Gastroesophageal sphincter (tissue), 4 donors: ENCODE data around the gene KRT38. TPM values are rescaled to one million over a fixed set of nuclear protein-coding genes. Genes with fewer than 3 reads are reported as not detected.
A peak's percentile ranks its signal among the peaks of the same experiment; 100 is the strongest.

ENCODE experiments used
- ATAC-seq: fragments of 150-250 bp; one replicate; pipeline ENCODE4 v1.9.1; 2016; ENCODE audit warnings: mild to moderate bottlenecking, moderate library complexity
- H3K27ac ChIP-seq, 4 donors: fragments of 200-600 bp; sonication (generic) in 3 of 4; 1 replicate in 3 of 4; 2 replicates in 1 of 4; pipeline ENCODE4 v1.5.1; 2016 to 2019
- H3K27me3 ChIP-seq: fragments of 200-600 bp; sonication (generic); one replicate; pipeline ENCODE4 v1.5.1; 2019
- H3K36me3 ChIP-seq, 2 donors: fragments of 200-600 bp; sonication (generic); one replicate each; pipeline ENCODE4 v1.5.1; 2019; ENCODE audit warnings: control low read depth in 1 of 2
- H3K4me1 ChIP-seq, 3 donors: fragments of 200-600 bp; sonication (generic); 1 replicate in 2 of 3; 2 replicates in 1 of 3; pipeline ENCODE4 v1.5.1; 2016 to 2019; ENCODE audit warnings: control low read depth in 2 of 3
- H3K4me3 ChIP-seq, 2 donors: fragments of 200-600 bp; sonication (generic); one replicate each; pipeline ENCODE4 v1.5.1; 2019; ENCODE audit warnings: mild to moderate bottlenecking in 1 of 2, moderate library complexity in 1 of 2
- H3K9me3 ChIP-seq, 3 donors: fragments of 200-600 bp; sonication (generic); one replicate each; pipeline ENCODE4 v1.5.1; 2017 to 2019; ENCODE audit warnings: control low read depth in 2 of 3
- EP300 ChIP-seq: sonication (generic); formaldehyde crosslinking; IDR thresholded peaks from one replicate; pipeline ENCODE4 v1.6.1; 2017; ENCODE audit warnings: antibody characterized with exemption, mild to moderate bottlenecking
- POLR2A ChIP-seq, 2 donors: fragments of 450-650 bp; IDR thresholded peaks; one replicate each; pipeline ENCODE4 v1.6.1; 2017; ENCODE audit warnings: antibody characterized with exemption in 2 of 2, mild to moderate bottlenecking in 2 of 2, moderate library complexity in 1 of 2
- POLR2AphosphoS5 ChIP-seq: sonication (generic); formaldehyde crosslinking; IDR thresholded peaks from one replicate; pipeline ENCODE4 v1.6.1; 2017; ENCODE audit warnings: antibody characterized with exemption
- WGBS, 2 donors: methylation state at CpG; one replicate each; pipeline ENCODE4 v1.1.5; 2018; ENCODE audit warnings: low coverage in 1 of 2; 5-methylcytosine and 5-hydroxymethylcytosine counted together
- total RNA-seq, 4 donors: library from RNA; depleted of rRNA; stranded (reverse); fragments of >200 nt; gene quantifications; one replicate each; pipeline ENCODE4 v1.1.0, GENCODE V29; 2016
- TF ChIP-seq, protein P1 (sequence below), 4 experiments: fragments of 200-600 bp in 2 of 4; fragments of 450-650 bp in 2 of 4; sonication (generic) in 1 of 4; IDR thresholded peaks; one replicate each; pipeline ENCODE4 v1.5.1; 2017 to 2019; ENCODE audit warnings: antibody characterized with exemption in 4 of 4, mild to moderate bottlenecking in 2 of 4, moderate library complexity in 2 of 4

Gene KRT38
- total RNA-seq, 4 donors from 2014 or later: not detected

DNA sequence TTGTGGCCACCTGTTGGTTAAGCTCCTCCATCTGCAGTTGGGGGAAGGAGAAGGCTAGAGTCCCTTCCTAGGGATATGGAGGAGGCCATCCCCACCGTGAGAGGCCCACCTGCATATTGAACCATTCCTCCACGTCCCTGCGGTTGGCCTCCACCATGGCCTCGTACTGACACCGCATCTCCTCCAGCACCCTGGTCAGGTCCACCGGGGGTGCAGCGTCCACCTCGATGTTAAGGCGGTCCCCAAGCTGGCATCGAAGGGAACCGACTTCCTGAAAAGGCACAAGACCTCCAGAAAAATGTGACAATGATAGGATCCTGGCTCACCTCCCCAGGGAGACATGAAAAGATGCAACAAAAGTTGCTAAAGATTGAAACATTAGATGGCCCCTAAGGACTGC is 23.4 kb upstream of the KRT38 start:
- no peaks in the 10 kb centered on the region for H3K36me3 ChIP-seq
- peak overlapping the region in 2 of 4 donors; percentile 23 to 40 for H3K27ac ChIP-seq
- peaks cover 0 to 14% (median 0%) of the 10 kb centered on the region in 3 donors for H3K9me3 ChIP-seq
- TF ChIP-seq POLR2A (IDR thresholded peaks at IDR 0.05): no peak
- H3K4me1 ChIP-seq: peaks cover 0 to 30% (median 3%) of the 10 kb centered on the region in 3 donors
- WGBS, 2 donors: 70% methylated on average over 3 of the region's 11 CpGs; no CpG with 5 or more reads in 1 of the 2 donors
- no peak for ATAC-seq
- H3K27me3 ChIP-seq: no peaks in the 10 kb centered on the region
- no peak overlapping the region for H3K4me3 ChIP-seq

DNA sequence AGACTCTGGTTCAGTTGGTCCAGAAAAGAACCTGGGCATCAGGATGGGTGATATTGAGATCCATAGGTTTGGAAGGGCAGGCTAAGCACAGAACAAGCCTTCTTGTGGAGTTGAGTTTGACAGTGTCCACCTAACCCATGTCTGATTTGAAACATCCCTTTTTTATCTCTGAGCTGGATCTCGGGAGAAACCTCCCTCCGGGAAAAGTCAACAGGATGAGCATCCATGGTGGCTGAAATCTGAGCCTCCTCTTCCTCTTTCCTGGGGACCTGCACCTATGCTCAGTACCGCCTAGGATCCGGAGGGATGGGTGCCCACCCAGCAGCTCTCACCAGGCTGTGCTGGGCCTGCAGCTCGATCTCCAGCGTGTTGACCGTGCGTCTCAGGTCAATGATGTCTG is 23.0 kb upstream of the KRT38 start:
- Histone ChIP-seq H3K4me1 (peaks cover 0 to 30% (median 3%) of the 10 kb centered on the region in 3 donors), H3K9me3 (peaks cover 0 to 14% (median 0%) of the 10 kb centered on the region in 3 donors), H3K27me3 (no peaks in the 10 kb centered on the region), H3K27ac (no peak overlapping the region), H3K4me3 (no peak overlapping the region), H3K36me3 (no peaks in the 10 kb centered on the region)
- no peak for TF ChIP-seq POLR2A (IDR thresholded peaks at IDR 0.05)
- 95% methylated on average over 5 of the region's 8 CpGs; no CpG with 5 or more reads in 1 of the 2 donors for WGBS, 2 donors
- ATAC-seq: no peak

- H3K36me3 ChIP-seq: no peaks in the 10 kb centered on the region
- peaks cover 0 to 3% (median 0%) of the 10 kb centered on the region in 3 donors for H3K9me3 ChIP-seq
- no peak overlapping the region for H3K4me3 ChIP-seq
- ATAC-seq: no peak
- H3K27ac ChIP-seq: no peak overlapping the region
- 79% methylated on average over 7 of the region's 15 CpGs; no CpG with 5 or more reads in 1 of the 2 donors for WGBS, 2 donors
- H3K27me3 ChIP-seq: no peaks in the 10 kb centered on the region
- peaks cover 0 to 40% (median 3%) of the 10 kb centered on the region in 3 donors for H3K4me1 ChIP-seq
- TF ChIP-seq POLR2AphosphoS5: no peak
- no peak for TF ChIP-seq POLR2A (IDR thresholded peaks at IDR 0.05)
- no peak for TF ChIP-seq EP300
- TF ChIP-seq, protein P1, sequence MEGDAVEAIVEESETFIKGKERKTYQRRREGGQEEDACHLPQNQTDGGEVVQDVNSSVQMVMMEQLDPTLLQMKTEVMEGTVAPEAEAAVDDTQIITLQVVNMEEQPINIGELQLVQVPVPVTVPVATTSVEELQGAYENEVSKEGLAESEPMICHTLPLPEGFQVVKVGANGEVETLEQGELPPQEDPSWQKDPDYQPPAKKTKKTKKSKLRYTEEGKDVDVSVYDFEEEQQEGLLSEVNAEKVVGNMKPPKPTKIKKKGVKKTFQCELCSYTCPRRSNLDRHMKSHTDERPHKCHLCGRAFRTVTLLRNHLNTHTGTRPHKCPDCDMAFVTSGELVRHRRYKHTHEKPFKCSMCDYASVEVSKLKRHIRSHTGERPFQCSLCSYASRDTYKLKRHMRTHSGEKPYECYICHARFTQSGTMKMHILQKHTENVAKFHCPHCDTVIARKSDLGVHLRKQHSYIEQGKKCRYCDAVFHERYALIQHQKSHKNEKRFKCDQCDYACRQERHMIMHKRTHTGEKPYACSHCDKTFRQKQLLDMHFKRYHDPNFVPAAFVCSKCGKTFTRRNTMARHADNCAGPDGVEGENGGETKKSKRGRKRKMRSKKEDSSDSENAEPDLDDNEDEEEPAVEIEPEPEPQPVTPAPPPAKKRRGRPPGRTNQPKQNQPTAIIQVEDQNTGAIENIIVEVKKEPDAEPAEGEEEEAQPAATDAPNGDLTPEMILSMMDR (IDR thresholded peaks at IDR 0.05): no peak
Observed at GRCh38 chr17:41462705-41463104, 21.9 kb upstream of the KRT38 start.

GRCh38 chr17:41457676-41458075 is 16.9 kb upstream of the KRT38 start:
- H3K27ac ChIP-seq: no peak overlapping the region
- no peaks in the 10 kb centered on the region for H3K27me3 ChIP-seq
- H3K4me3 ChIP-seq: no peak overlapping the region
- no peaks in the 10 kb centered on the region for H3K36me3 ChIP-seq
- H3K9me3 ChIP-seq: no peaks in the 10 kb centered on the region
- TF ChIP-seq EP300 (no peak), POLR2AphosphoS5 (no peak), POLR2A (IDR thresholded peaks at IDR 0.05) (no peak)
- TF ChIP-seq, protein P1 (IDR thresholded peaks at IDR 0.05): no peak
- 0 to 56% methylated on average over 1 to 2 of the region's 4 CpGs for WGBS, 2 donors
- no peak for ATAC-seq
- peaks cover 0 to 26% (median 0%) of the 10 kb centered on the region in 3 donors for H3K4me1 ChIP-seq

- Histone ChIP-seq H3K4me1 (peaks cover 0 to 22% (median 0%) of the 10 kb centered on the region in 3 donors), H3K36me3 (no peaks in the 10 kb centered on the region), H3K27me3 (peaks cover 5% of the 10 kb centered on the region), H3K27ac (no peak overlapping the region), H3K4me3 (no peak overlapping the region), H3K9me3 (peaks cover 0 to 8% (median 0%) of the 10 kb centered on the region in 3 donors)
- no peak for ATAC-seq
- 90 to 93% methylated on average over 2 to 3 of the region's 3 CpGs for WGBS, 2 donors
- no peak for TF ChIP-seq POLR2A (IDR thresholded peaks at IDR 0.05)
- TF ChIP-seq EP300: no peak
- TF ChIP-seq POLR2AphosphoS5: no peak
- TF ChIP-seq, protein P1 (IDR thresholded peaks at IDR 0.05): no peak
Observed at GRCh38 chr17:41456204-41456603, 15.4 kb upstream of the KRT38 start.

DNA sequence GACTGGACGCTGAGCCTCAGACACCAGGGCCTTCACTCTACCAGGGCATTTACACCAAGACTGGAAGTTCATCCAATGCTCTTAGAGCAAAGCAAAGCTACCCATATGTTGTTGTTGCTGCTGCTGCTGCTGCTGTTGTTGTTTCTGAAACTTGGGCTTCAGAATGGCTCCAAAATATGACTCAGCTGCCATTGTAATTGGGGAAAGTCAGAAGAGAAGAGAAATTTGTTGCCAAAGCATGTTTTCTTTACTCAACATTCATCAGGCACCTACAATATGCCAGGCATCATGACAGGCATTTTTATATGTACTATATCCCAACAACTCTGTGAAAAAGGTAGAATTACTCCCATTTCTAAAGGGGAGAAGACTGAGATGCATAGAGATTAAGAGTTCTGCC is 14.5 kb upstream of the KRT38 start:
- peaks cover 5% of the 10 kb centered on the region for H3K27me3 ChIP-seq
- H3K36me3 ChIP-seq: no peaks in the 10 kb centered on the region
- TF ChIP-seq EP300 (no peak), POLR2A (IDR thresholded peaks at IDR 0.05) (no peak), POLR2AphosphoS5 (no peak)
- TF ChIP-seq, protein P1 (IDR thresholded peaks at IDR 0.05): no peak
- H3K4me3 ChIP-seq: no peak overlapping the region
- no peak overlapping the region for H3K27ac ChIP-seq
- WGBS, 2 donors: 86% methylated on average over 1 of the region's 1 CpG; no CpG with 5 or more reads in 1 of the 2 donors
- ATAC-seq: no peak
- H3K4me1 ChIP-seq: peaks cover 0 to 22% (median 0%) of the 10 kb centered on the region in 3 donors
- peaks cover 0 to 14% (median 0%) of the 10 kb centered on the region in 3 donors for H3K9me3 ChIP-seq
